H9 (cell line): ENCODE results near the gene CROCC2. TPM values are rescaled to one million over a fixed set of nuclear protein-coding genes. Genes with fewer than 3 reads are reported as not detected.

ENCODE experiments used
- DNase-seq: peaks from one replicate; pipeline ENCODE4 v3.0.0-alpha.2; 2017
- H2AFZ ChIP-seq: one replicate; pipeline ENCODE4 v1.6.1; 2013; ENCODE audit warnings: mild to moderate bottlenecking, low read length, control low read depth, moderate library complexity
- H2AK5ac ChIP-seq: 2 replicates; pipeline ENCODE4 v1.6.1; 2013; ENCODE audit warnings: low read length, control low read depth, mixed read lengths; ENCODE audit not compliant: insufficient read length
- H2BK120ac ChIP-seq: one replicate; pipeline ENCODE4 v1.6.1; 2013; ENCODE audit warnings: low read depth, mild to moderate bottlenecking, low read length, control low read depth, inconsistent platforms; ENCODE audit not compliant: poor library complexity, severe bottlenecking
- H2BK12ac ChIP-seq: 2 replicates; pipeline ENCODE4 v1.6.1; 2013; ENCODE audit warnings: low read length, control low read depth, mixed read lengths, low read depth; ENCODE audit not compliant: insufficient read length
- H2BK15ac ChIP-seq: 2 replicates; pipeline ENCODE4 v1.6.1; 2013; ENCODE audit warnings: low read depth, low read length, control low read depth
- H2BK20ac ChIP-seq: one replicate; pipeline ENCODE4 v1.6.1; 2013; ENCODE audit warnings: low read depth, mild to moderate bottlenecking, low read length, control low read depth, inconsistent platforms; ENCODE audit not compliant: poor library complexity, severe bottlenecking
- H2BK5ac ChIP-seq: 2 replicates; pipeline ENCODE4 v1.6.1; 2013; ENCODE audit warnings: low read length, control low read depth, mixed read lengths; ENCODE audit not compliant: insufficient read length
- H3K14ac ChIP-seq: 2 replicates; pipeline ENCODE4 v1.6.1; 2013; ENCODE audit warnings: low read length, control low read depth; ENCODE audit not compliant: insufficient read depth
- H3K18ac ChIP-seq: 2 replicates; pipeline ENCODE4 v1.6.1; 2013; ENCODE audit warnings: low read depth, mild to moderate bottlenecking, mixed read lengths, low read length, control low read depth; ENCODE audit not compliant: insufficient read length
- H3K23ac ChIP-seq: 2 replicates; pipeline ENCODE4 v1.6.1; 2013; ENCODE audit warnings: low read length, control low read depth, mixed read lengths, low read depth; ENCODE audit not compliant: insufficient read length
- H3K23me2 ChIP-seq: 2 replicates; pipeline ENCODE4 v1.6.1; 2013; ENCODE audit warnings: low read depth, mild to moderate bottlenecking, mixed read lengths, low read length, control low read depth; ENCODE audit not compliant: insufficient read length, poor library complexity, severe bottlenecking
- H3K27ac ChIP-seq: 2 replicates; pipeline ENCODE4 v1.5.1; 2013; ENCODE audit warnings: low read length, control low read depth, mixed read lengths, low read depth; ENCODE audit not compliant: insufficient read length
- H3K27me3 ChIP-seq: 2 replicates; pipeline ENCODE4 v1.6.1; 2013; ENCODE audit warnings: low read length, control low read depth, inconsistent platforms; ENCODE audit not compliant: insufficient read depth
- H3K4ac ChIP-seq: 2 replicates; pipeline ENCODE4 v1.6.1; 2013; ENCODE audit warnings: low read depth, mild to moderate bottlenecking, control low read depth, inconsistent platforms, low read length, moderate library complexity
- H3K4me1 ChIP-seq: 2 replicates; pipeline ENCODE4 v1.6.1; 2013; ENCODE audit warnings: low read length, control low read depth, inconsistent platforms; ENCODE audit not compliant: insufficient read depth
- H3K4me2 ChIP-seq: 2 replicates; pipeline ENCODE4 v1.6.1; 2013; ENCODE audit warnings: low read length, control low read depth, mixed read lengths; ENCODE audit not compliant: insufficient read length, insufficient read depth
- H3K56ac ChIP-seq: 2 replicates; pipeline ENCODE4 v1.6.1; 2013; ENCODE audit warnings: low read depth, mild to moderate bottlenecking, mixed read lengths, low read length, control low read depth; ENCODE audit not compliant: insufficient read length
- H3K79me1 ChIP-seq: 2 replicates; pipeline ENCODE4 v1.6.1; 2013; ENCODE audit warnings: low read depth, mild to moderate bottlenecking, moderate library complexity, low read length, control low read depth, inconsistent platforms; ENCODE audit not compliant: insufficient read depth, poor library complexity, severe bottlenecking
- H3K79me2 ChIP-seq: 2 replicates; pipeline ENCODE4 v1.6.1; 2013; ENCODE audit warnings: low read length, control low read depth, inconsistent platforms; ENCODE audit not compliant: insufficient read depth
- H3K9ac ChIP-seq: 2 replicates; pipeline ENCODE4 v1.6.1; 2013; ENCODE audit warnings: low read length, control low read depth, mixed read lengths; ENCODE audit not compliant: insufficient read length; ENCODE audit errors: extremely low read depth
- H3K9me3 ChIP-seq: one replicate; pipeline ENCODE4 v1.6.1; 2013; ENCODE audit warnings: low read depth, low read length, inconsistent platforms; ENCODE audit not compliant: control insufficient read depth
- H3T11ph ChIP-seq: one replicate; pipeline ENCODE4 v1.6.1; 2013; ENCODE audit warnings: mild to moderate bottlenecking, low read length, control low read depth, inconsistent platforms
- H4K20me1 ChIP-seq: one replicate; pipeline ENCODE4 v1.6.1; 2013; ENCODE audit not compliant: control insufficient read depth, insufficient read length, insufficient read depth
- H4K5ac ChIP-seq: 2 replicates; pipeline ENCODE4 v1.6.1; 2013; ENCODE audit warnings: low read depth, mild to moderate bottlenecking, mixed read lengths, low read length, control low read depth; ENCODE audit not compliant: insufficient read length
- H4K8ac ChIP-seq: replicated peaks from 2 replicates; pipeline ENCODE4 v1.6.1; 2013; ENCODE audit warnings: low read length, control low read depth, mixed read lengths, low read depth; ENCODE audit not compliant: insufficient read length
- H4K91ac ChIP-seq: 2 replicates; pipeline ENCODE4 v1.6.1; 2013; ENCODE audit warnings: low read depth, mild to moderate bottlenecking, moderate library complexity, mixed read lengths, low read length, control low read depth; ENCODE audit not compliant: insufficient read length
- H3K27ac Mint-ChIP-seq, 3 experiments: 2 replicates in 2 of 3; 3 replicates in 1 of 3; pipeline ENCODE4 v1.8.0; 2020 to 2021; ENCODE audit warnings: mixed read lengths in 3 of 3, mild to moderate bottlenecking in 1 of 3, moderate library complexity in 1 of 3
- H3K27me3 Mint-ChIP-seq: 2 replicates; pipeline ENCODE4 v1.8.0; 2021; ENCODE audit warnings: low read depth, mild to moderate bottlenecking, moderate library complexity, mixed read lengths
- H3K36me3 Mint-ChIP-seq, 3 experiments: 2 replicates in 2 of 3; 3 replicates in 1 of 3; pipeline ENCODE4 v1.8.0; 2020 to 2021; ENCODE audit warnings: low read depth in 3 of 3, mixed read lengths in 3 of 3; ENCODE audit not compliant: insufficient read depth in 1 of 3
- H3K4me1 Mint-ChIP-seq, 2 experiments: 2 replicates each; pipeline ENCODE4 v1.8.0; 2020; ENCODE audit warnings: mixed read lengths in 2 of 2
- H3K4me3 Mint-ChIP-seq, 2 experiments: 2 replicates in 1 of 2; 3 replicates in 1 of 2; pipeline ENCODE4 v1.8.0; 2020 to 2021; ENCODE audit warnings: mild to moderate bottlenecking in 2 of 2, mixed read lengths in 2 of 2, moderate library complexity in 1 of 2
- H3K9me3 Mint-ChIP-seq, 2 experiments: 2 replicates in 1 of 2; 3 replicates in 1 of 2; pipeline ENCODE4 v1.8.0; 2020; ENCODE audit warnings: mild to moderate bottlenecking in 2 of 2, mixed read lengths in 2 of 2, moderate library complexity in 1 of 2
- WGBS: extraction: QIAGEN DNeasy Blood & Tissue Kit; methylation state at CpG from one replicate; pipeline ENCODE4 v1.1.7; 2013; ENCODE audit warnings: missing lambda C conversion rate, low lambda C conversion rate, mixed read lengths; ENCODE audit not compliant: insufficient read length; ENCODE audit errors: extremely low coverage; 5-methylcytosine and 5-hydroxymethylcytosine counted together
- total RNA-seq: library from RNA; stranded (reverse); gene quantifications from 2 replicates; pipeline ENCODE4 v1.2.1, GENCODE V29; 2021
- TF ChIP-seq, protein P1 (sequence below): fragments of 200-600 bp; sonication (generic); conservative IDR thresholded peaks from 3 replicates; pipeline ENCODE4 v1.8.0; 2021; ENCODE audit warnings: antibody characterized with exemption, mild to moderate bottlenecking

Gene CROCC2
- total RNA-seq, 1 experiment from 2014 or later: not detected

DNA sequence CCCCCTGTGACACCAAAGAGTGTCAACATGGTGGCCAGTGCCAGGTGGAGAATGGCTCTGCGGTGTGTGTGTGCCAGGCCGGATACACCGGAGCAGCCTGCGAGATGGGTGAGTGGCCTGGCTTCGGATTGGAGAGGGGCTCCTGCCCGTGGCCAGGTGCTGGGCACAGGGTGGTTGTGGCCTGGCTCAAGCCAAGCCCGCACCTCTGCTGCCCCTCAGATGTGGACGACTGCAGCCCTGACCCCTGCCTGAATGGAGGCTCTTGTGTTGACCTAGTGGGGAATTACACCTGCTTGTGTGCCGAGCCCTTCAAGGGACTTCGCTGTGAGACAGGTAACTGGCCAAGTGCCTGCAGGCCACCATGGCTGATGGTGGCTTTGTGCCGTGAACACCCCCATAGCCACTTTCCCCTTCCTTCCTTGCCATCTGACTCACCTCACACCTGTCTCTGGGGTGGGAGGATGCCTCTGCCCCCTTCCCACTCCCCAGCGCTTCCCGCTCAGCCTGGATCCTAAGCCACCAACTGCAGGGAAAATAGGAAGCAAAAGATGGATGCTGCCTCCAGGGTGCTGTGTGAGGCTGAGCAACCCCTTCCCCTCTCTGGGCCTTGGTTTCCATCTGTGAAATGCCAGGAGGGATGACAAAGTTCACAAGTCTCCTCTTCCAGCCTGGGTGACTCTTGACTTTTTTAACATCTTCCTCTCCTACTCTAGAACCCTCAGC lies 134.1 kb downstream of the CROCC2 start:
- Histone ChIP-seq H3K18ac (no peak overlapping the region), H2AK5ac (no peak overlapping the region), H2BK12ac (no peak overlapping the region), H4K20me1 (no peaks in the 10 kb centered on the region), H3K79me2 (no peaks in the 10 kb centered on the region), H3K4me1 (no peaks in the 10 kb centered on the region), H2BK20ac (no peak overlapping the region), H3K14ac (no peak overlapping the region), H2BK120ac (no peak overlapping the region), H3K4me2 (no peak overlapping the region), H3K4ac (no peak overlapping the region), H3K56ac (no peak overlapping the region), H2BK5ac (no peak overlapping the region), H3K23me2 (peaks cover 8% of the 10 kb centered on the region), H4K91ac (no peak overlapping the region), H2BK15ac (no peak overlapping the region), H4K8ac (no peak overlapping the region), H3K27me3 (peaks cover 3% of the 10 kb centered on the region; the same call in 1 of the 2 replicates), H3K23ac (no peak overlapping the region), H3K79me1 (no peaks in the 10 kb centered on the region), H3T11ph (no peak overlapping the region), H4K5ac (no peak overlapping the region), H3K27ac (no peak overlapping the region), H3K9me3 (no peaks in the 10 kb centered on the region), H2AFZ (no peak overlapping the region), H3K9ac (no peak overlapping the region)
- TF ChIP-seq, protein P1, sequence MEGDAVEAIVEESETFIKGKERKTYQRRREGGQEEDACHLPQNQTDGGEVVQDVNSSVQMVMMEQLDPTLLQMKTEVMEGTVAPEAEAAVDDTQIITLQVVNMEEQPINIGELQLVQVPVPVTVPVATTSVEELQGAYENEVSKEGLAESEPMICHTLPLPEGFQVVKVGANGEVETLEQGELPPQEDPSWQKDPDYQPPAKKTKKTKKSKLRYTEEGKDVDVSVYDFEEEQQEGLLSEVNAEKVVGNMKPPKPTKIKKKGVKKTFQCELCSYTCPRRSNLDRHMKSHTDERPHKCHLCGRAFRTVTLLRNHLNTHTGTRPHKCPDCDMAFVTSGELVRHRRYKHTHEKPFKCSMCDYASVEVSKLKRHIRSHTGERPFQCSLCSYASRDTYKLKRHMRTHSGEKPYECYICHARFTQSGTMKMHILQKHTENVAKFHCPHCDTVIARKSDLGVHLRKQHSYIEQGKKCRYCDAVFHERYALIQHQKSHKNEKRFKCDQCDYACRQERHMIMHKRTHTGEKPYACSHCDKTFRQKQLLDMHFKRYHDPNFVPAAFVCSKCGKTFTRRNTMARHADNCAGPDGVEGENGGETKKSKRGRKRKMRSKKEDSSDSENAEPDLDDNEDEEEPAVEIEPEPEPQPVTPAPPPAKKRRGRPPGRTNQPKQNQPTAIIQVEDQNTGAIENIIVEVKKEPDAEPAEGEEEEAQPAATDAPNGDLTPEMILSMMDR: no peak
- Mint-ChIP-seq H3K4me1 (peaks cover 0 to 6% of the 10 kb centered on the region in 2 experiments; a peak in 2 of 4 replicates), H3K27me3 (peaks cover 68% of the 10 kb centered on the region), H3K4me3 (no peak overlapping the region), H3K9me3 (peaks cover 4 to 5% of the 10 kb centered on the region in 2 experiments; a peak in 4 of 5 replicates), H3K27ac (no peak overlapping the region; a peak in 1 of 7 replicates), H3K36me3 (no peaks in the 10 kb centered on the region; a peak in 1 of 7 replicates)
- peak; percentile 22 for DNase-seq
- WGBS: no CpG with 5 or more reads among the region's 13 CpGs
